CD4-positive, alpha-beta T cell treated with Interleukin-15 for 1 hour (primary cell): ENCODE measurements around the gene ALDH1A2.

Experiments used
- DNase-seq: peaks from one replicate; pipeline ENCODE4 v3.0.0-alpha.2; 2020

The ALDH1A2 gene

GRCh38 chr15:57994221-57995049 lies 71.1 kb downstream of the ALDH1A2 start:
- DNase-seq: no peak

- DNase-seq: no peak
Observed at GRCh38 chr15:57993409-57994145, 71.9 kb downstream of the ALDH1A2 start.

GRCh38 chr15:57992761-57993355 lies 72.7 kb downstream of the ALDH1A2 start:
- no peak for DNase-seq

GRCh38 chr15:57973534-57973933 lies 92.0 kb downstream of the ALDH1A2 start:
- DNase-seq: no peak

- no peak for DNase-seq
Observed at GRCh38 chr15:57972864-57973263, 92.6 kb downstream of the ALDH1A2 start.

GRCh38 chr15:57969996-57970395 lies 95.5 kb downstream of the ALDH1A2 start:
- DNase-seq: no peak

- no peak for DNase-seq
Observed at GRCh38 chr15:57969355-57969754, 96.2 kb downstream of the ALDH1A2 start.

- no peak for DNase-seq
Observed at GRCh38 chr15:57962887-57963286, 102.6 kb downstream of the ALDH1A2 start.

GRCh38 chr15:57961919-57962318 lies 103.6 kb downstream of the ALDH1A2 start:
- DNase-seq: no peak

- DNase-seq: no peak
Observed at GRCh38 chr15:57957113-57957512, 108.4 kb downstream of the ALDH1A2 start.

GRCh38 chr15:57953874-57954273 lies 111.6 kb downstream of the ALDH1A2 start:
- DNase-seq: no peak

- DNase-seq: no peak
Observed at GRCh38 chr15:57951328-57951932, 114.1 kb downstream of the ALDH1A2 start.

- DNase-seq: no peak
Observed at GRCh38 chr15:57950381-57950946, 115.0 kb downstream of the ALDH1A2 start.

- no peak for DNase-seq
Observed at GRCh38 chr15:57949374-57949943, 116.1 kb downstream of the ALDH1A2 start.

GRCh38 chr15:57948351-57949289 lies 116.9 kb downstream of the ALDH1A2 start:
- DNase-seq: no peak

GRCh38 chr15:57947781-57948180 lies 117.7 kb downstream of the ALDH1A2 start:
- no peak for DNase-seq

- no peak for DNase-seq
Observed at GRCh38 chr15:57947282-57947681, 118.2 kb downstream of the ALDH1A2 start.

GRCh38 chr15:57946491-57947048 lies 118.9 kb downstream of the ALDH1A2 start:
- DNase-seq: no peak

GRCh38 chr15:57945616-57946015 lies 119.9 kb downstream of the ALDH1A2 start:
- DNase-seq: no peak

- no peak for DNase-seq
Observed at GRCh38 chr15:57943754-57944420, 121.6 kb downstream of the ALDH1A2 start.

- DNase-seq: no peak
Observed at GRCh38 chr15:57943171-57943570, 122.3 kb downstream of the ALDH1A2 start.
